Stimulated activated CD4-positive, alpha-beta T cell treated with anti-CD3 and anti-CD28 coated beads, TNF-alpha, amount 100 ng/mL, for 4 hours (primary cell): ENCODE results near the gene SPC24.
"Not testable (repeated sequence)": the region's sequence is repeated elsewhere in the genome, so short reads cannot be mapped to it uniquely, and the experiment has no call there.

Source experiments
- DNase-seq, 3 experiments: peaks; one replicate each; pipeline ENCODE4 v3.0.0-alpha.2; 2020; ENCODE audit warnings: low read depth in 3 of 3

Gene SPC24

DNA sequence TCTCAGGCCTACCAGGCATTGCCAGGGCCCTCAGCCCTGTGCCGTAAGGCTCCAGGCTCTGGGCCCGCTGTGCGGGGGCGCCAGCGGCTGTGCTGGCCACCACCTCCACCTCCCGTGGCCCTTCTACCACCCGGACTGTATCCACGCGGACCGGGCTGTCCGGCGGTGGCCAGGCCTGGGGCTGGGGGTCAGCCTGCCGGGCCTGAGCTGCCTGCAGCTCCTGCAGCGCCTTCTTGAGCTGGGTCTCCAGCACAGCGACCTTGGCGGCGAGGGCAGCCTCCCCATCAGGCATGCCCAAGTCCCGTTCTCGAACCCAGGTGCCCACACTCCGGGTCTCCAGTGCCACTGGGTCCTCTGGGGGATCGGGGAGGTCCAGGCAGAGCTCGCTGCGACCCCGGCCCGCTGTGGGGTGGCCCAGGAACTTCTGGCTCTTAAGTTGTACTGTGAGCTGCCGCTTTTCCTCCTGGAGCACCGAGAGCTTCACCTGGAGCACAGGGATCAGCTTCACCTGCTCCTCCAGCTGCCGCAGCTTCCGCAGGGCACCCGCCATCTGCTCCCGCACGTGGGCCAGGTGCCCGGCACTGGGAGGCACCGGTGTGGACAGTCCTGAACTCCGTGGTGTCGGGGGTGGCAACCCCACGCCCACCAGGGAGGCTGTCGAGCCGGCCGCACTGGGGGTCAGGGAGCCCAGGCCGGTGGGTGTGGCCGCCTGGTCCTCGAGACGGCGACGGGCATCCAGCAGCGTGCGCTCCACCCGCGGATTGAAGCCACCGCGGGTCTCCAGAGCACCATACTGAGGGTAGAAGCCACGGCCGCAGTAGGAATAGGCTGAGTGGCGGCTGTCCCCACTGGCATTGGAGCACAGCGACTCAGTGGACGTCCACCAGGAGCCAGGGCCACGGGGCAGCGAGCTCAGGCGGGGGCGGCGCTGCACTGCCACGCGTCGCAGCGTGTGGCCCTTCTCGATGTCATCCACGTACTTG, 37.7 kb upstream of the SPC24 start:
- no peak for DNase-seq

GRCh38 chr19:11191934-11192333, 36.4 kb upstream of the SPC24 start:
- DNase-seq = no peak

DNA sequence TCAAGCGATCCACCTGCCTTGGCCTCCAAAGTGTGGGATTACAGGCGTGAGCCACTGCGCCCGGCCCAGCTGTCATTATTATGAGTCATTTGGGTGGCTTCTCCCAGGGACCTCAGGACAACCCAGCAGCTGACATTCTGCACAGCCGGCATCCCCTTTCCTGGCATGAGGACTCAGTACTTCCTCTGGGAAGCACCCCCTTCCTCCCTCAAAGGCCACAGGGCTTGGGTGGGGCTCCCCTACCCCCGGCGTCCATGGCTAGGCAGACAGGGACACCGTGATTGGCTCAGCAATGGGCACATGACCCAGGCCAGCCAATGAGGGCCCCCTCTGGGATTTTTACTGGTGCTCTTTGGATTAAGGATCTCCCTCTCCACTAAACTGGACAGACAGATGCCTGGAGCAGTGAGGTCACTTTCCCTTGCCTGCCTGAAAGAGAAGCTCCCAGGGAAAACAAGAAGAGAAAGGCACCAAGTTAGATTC, 35.7 kb upstream of the SPC24 start:
- no peak for DNase-seq

DNA sequence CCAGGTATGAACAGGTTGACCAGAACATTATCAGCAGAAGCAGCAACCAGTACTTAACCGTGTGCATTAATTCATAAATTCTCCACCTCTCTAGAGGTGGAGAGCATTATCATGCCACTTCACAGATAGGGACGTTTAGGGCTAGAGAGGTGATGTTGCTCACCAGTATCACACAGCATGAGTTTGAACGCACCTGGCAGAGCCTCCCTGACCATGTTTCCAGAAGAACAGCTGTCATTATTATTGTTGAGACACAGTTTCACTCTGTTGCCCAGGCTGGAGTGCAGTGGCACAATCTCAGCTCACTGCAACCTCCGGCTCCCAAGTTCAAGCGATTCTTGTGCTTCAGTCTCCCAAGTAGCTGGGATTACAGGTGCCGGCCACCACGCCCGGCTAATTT, 34.9 kb upstream of the SPC24 start:
- DNase-seq = no peak

GRCh38 chr19:11187441-11187840, 31.9 kb upstream of the SPC24 start:
- no peak for DNase-seq

GRCh38 chr19:11182994-11183393, 27.4 kb upstream of the SPC24 start:
- DNase-seq = no peak

DNA sequence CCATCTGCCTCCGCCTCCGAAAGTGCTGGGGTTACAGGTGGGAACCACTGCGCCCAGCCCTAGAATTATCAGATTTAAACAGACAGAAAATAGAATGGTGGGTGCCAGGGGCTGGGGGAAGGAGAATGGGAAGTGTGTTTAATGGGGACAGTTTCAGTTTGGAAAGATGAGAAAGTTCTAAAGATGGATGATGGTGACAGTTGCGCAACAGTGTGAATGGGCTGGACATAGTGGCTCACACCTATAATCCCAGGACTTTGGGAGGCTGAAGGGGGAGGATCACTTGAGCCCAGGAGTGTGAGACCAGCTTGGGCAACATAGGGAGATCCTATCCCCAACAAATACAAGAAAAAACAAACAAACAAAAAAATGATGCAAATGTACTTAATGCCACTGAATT, 25.9 kb upstream of the SPC24 start:
- no peak for DNase-seq

- not testable (repeated sequence) for DNase-seq
Measured at GRCh38 chr19:11180975-11181374, 25.4 kb upstream of the SPC24 start.

DNA sequence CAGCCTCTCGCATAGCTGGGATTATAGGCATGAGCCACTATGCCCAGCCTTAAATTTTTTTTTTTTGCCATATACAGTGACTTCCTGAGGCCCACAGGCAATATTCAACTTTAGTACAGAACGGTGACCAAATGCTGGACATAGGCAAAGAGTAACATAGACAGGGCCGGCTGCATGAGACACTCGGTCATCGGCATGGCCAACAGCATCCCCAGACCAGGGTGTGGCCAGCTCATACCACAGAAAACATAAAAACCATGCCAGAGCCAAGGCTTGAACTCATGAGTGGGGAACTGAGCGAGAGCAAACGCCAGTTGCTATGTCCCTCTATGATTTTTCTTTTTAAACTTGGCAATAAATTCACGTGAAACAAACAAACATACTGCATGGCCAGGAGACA, 24.8 kb upstream of the SPC24 start:
- DNase-seq = no peak

DNA sequence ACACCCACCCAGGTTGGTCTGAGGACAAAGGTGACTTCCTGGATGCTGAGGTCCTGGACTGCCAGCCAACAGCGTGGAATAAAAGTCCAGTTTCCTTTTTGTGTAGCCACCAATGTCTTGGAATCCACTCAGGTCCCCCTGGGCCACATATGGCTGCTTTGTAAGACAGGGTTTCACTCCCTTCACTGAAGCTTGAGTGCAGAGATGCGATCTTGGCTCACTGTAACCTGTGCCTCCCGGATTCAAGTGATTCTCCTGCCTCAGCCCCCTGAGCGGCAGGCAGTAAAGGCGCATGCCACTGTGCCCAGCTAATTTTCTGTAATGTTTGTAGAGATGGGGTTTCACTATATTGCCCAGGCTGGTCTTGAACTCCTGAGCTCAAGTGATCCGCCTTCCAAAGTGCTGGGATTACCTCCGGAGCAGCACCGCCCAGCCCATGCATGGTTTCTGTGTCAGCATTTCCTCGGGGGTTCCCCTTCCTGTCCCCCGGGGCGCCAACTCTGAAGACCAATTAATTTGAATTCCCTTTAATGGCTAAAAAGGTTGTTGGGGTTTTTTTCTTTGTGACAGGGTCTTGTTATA, 24.2 kb upstream of the SPC24 start:
- no peak for DNase-seq

GRCh38 chr19:11179145-11179465, 23.5 kb upstream of the SPC24 start:
- not testable (repeated sequence) for DNase-seq

GRCh38 chr19:11177592-11177991, 22.0 kb upstream of the SPC24 start:
- DNase-seq = no peak

- no peak for DNase-seq
Measured at GRCh38 chr19:11176466-11177193, 21.0 kb upstream of the SPC24 start.

DNA sequence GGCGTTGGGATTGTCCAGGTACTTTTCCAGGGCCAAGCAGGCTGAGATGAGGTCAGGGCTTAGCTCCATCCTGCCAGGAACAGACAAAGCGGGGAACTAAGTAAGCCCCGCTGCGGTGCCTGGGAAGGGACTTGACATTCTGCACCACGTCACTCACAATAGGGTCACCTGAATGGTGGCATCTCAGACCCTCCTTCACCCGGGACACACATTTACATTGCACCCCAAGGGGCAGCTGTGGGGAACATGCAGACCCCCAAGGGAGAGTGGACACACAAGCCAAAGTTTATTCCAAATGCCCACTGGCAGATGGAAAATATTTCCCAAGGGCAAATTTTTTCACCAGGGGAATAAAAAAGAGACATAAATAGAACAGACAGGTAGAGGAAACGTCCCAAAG, 20.3 kb upstream of the SPC24 start:
- no peak for DNase-seq

- no peak for DNase-seq
Measured at GRCh38 chr19:11174336-11174735, 18.8 kb upstream of the SPC24 start.

DNA sequence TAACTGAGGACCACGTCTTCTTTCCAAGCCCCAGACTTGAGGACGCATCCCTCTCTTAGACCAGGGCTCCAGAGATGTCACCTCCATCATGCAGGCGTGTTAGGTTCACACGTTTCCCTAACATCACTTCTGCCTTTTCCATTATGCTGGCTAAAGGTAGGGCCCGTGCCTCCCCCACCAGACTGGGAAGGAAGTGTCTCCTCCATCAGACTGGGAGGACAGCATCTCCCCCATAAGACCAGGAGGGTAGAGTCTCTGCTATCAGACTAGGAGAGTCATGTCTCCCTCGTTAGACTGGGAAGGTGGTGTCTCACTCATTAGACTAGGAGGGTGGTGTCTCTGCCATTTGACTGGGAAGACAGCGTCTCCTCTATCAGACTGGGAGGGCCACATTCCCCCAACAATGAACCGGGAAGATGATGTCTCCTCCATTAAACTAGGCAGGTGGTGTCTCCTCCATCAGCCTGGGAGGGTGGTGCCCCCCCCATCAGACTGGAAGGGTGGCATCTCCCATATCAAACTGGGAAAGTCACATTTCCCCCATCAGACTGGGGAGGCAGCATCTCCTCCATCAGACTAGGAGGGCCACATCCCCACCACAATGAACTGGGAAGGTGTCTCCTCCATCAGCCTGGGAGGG, 18.1 kb upstream of the SPC24 start:
- no peak for DNase-seq

- no peak for DNase-seq
Measured at GRCh38 chr19:11172576-11172975, 17.0 kb upstream of the SPC24 start.

GRCh38 chr19:11171144-11171543, 15.6 kb upstream of the SPC24 start:
- no peak for DNase-seq

GRCh38 chr19:11169896-11170678, 14.5 kb upstream of the SPC24 start:
- no peak for DNase-seq

- no peak for DNase-seq
Measured at GRCh38 chr19:11168568-11168967, 13.0 kb upstream of the SPC24 start.
